Measurements from ENCODE around the gene LRCH1. TPM values are rescaled to one million over a fixed set of nuclear protein-coding genes. Genes with fewer than 3 reads are reported as not detected.

The LRCH1 gene
- total and polyA plus RNA-seq, 4 donors: 13.4 to 19.0 (median 14.6) TPM

DNA sequence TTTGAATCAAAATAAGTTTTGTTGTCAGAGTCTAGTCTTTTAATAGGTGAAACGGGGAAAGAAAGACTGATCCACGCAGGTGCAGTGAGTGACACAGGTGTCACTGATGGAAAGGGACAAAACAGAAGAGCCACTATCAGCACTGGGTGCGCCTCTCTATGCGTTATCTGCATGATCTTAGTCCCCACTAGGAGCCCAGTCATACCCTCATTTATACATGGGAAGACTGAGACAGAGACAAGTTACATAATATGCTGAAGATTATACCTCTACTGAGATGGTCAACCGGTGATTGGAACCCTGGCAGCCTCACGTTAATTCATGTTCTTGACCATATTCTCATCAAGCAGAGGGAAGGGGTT lies 3.4 kb downstream of the LRCH1 start:
- H3K9me3 ChIP-seq (ENCODE audit: control insufficient read depth, insufficient read depth, low read length): no peaks in the 10 kb centered on the region
- no peak overlapping the region for H3K4me3 ChIP-seq (ENCODE audit: low read depth, low read length)
- no peak for DNase-seq (ENCODE audit: low read depth in 4 of 6, low spot score in 6 of 6)
- peaks cover 19% of the 10 kb centered on the region for H3K4me1 ChIP-seq (ENCODE audit: control insufficient read depth, insufficient read depth, low read length)
- no peaks in the 10 kb centered on the region for H3K27me3 ChIP-seq (ENCODE audit: control insufficient read depth, insufficient read depth, low read length)
- no peaks in the 10 kb centered on the region for H3K36me3 ChIP-seq (ENCODE audit: control insufficient read depth, insufficient read depth, low read length)
- WGBS (ENCODE audit: insufficient coverage): 85% methylated on average over 2 of the region's 6 CpGs
- H3K27ac ChIP-seq (ENCODE audit: low read depth, low read length): no peak overlapping the region

DNA sequence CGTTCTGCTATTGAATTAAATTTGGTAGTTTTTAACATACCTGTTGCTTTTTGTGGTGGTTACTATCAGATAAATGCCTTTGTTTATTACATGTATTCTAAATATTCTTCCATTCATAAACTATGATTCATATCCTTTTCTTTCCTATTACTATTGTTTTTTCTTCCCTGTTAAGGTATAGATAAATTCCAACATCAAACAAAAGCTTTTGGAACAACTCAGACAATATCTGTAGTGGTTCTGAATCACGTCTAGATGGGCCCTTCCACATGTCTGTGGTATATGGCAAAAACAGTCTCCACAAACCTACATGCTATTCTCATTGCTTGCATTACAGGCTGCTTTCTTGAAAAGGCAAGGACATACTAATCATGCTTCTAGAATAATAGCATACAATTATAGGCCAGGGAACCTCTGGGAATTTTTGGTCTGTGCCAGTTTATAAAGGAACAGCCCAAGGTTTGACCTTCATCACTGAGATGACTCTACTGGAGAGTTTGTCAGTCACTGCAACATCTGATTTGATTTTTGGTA lies 6.4 kb downstream of the LRCH1 start:
- WGBS (ENCODE audit: insufficient coverage): no CpG with 5 or more reads among the region's 2 CpGs
- Histone ChIP-seq H3K4me3 (ENCODE audit: low read depth, low read length) (no peak overlapping the region), H3K27ac (ENCODE audit: low read depth, low read length) (no peak overlapping the region), H3K9me3 (ENCODE audit: control insufficient read depth, insufficient read depth, low read length) (no peaks in the 10 kb centered on the region), H3K27me3 (ENCODE audit: control insufficient read depth, insufficient read depth, low read length) (no peaks in the 10 kb centered on the region), H3K4me1 (ENCODE audit: control insufficient read depth, insufficient read depth, low read length) (peaks cover 5% of the 10 kb centered on the region), H3K36me3 (ENCODE audit: control insufficient read depth, insufficient read depth, low read length) (no peaks in the 10 kb centered on the region)
- DNase-seq (ENCODE audit: low read depth in 4 of 6, low spot score in 6 of 6): no peak

GRCh38 chr13:46560778-46561177 lies 7.8 kb downstream of the LRCH1 start:
- H3K27ac ChIP-seq (ENCODE audit: low read depth, low read length): no peak overlapping the region
- no peaks in the 10 kb centered on the region for H3K36me3 ChIP-seq (ENCODE audit: control insufficient read depth, insufficient read depth, low read length)
- DNase-seq (ENCODE audit: low read depth in 4 of 6, low spot score in 6 of 6): no peak
- no peak overlapping the region for H3K4me3 ChIP-seq (ENCODE audit: low read depth, low read length)
- no peaks in the 10 kb centered on the region for H3K9me3 ChIP-seq (ENCODE audit: control insufficient read depth, insufficient read depth, low read length)
- H3K4me1 ChIP-seq (ENCODE audit: control insufficient read depth, insufficient read depth, low read length): peaks cover under 1% of the 10 kb centered on the region
- H3K27me3 ChIP-seq (ENCODE audit: control insufficient read depth, insufficient read depth, low read length): no peaks in the 10 kb centered on the region

DNA sequence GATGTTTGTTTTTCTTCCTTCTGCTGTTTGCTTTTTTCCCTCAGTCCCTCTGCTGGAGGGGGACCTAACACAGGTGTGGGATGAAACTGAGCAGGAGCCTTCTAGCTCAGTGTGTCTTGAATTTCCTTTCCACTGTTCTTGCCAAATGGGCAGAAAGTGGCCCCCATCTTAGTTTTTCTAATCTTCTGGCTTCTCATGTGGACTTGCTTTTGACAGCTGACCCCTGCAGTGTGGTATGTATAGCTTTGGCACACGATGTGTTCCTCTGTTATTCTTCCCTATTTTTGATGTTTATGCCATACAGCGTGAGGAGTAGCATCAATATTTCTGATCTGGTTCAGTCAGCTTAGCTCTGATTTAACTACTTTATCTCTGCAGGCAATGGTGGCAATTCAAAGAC lies 8.3 kb downstream of the LRCH1 start:
- DNase-seq (ENCODE audit: low read depth in 4 of 6, low spot score in 6 of 6): no peak
- Histone ChIP-seq H3K27me3 (ENCODE audit: control insufficient read depth, insufficient read depth, low read length) (no peaks in the 10 kb centered on the region), H3K4me3 (ENCODE audit: low read depth, low read length) (no peak overlapping the region), H3K36me3 (ENCODE audit: control insufficient read depth, insufficient read depth, low read length) (no peaks in the 10 kb centered on the region), H3K27ac (ENCODE audit: low read depth, low read length) (no peak overlapping the region), H3K4me1 (ENCODE audit: control insufficient read depth, insufficient read depth, low read length) (peaks cover 3% of the 10 kb centered on the region), H3K9me3 (ENCODE audit: control insufficient read depth, insufficient read depth, low read length) (no peaks in the 10 kb centered on the region)
- no CpG with 5 or more reads among the region's 2 CpGs for WGBS (ENCODE audit: insufficient coverage)

- 80% methylated on average over 1 of the region's 1 CpG for WGBS (ENCODE audit: insufficient coverage)
- no peak for DNase-seq (ENCODE audit: low read depth in 4 of 6, low spot score in 6 of 6)
- Histone ChIP-seq H3K4me3 (ENCODE audit: low read depth, low read length) (no peak overlapping the region), H3K27ac (ENCODE audit: low read depth, low read length) (no peak overlapping the region), H3K4me1 (ENCODE audit: control insufficient read depth, insufficient read depth, low read length) (peaks cover 3% of the 10 kb centered on the region), H3K9me3 (ENCODE audit: control insufficient read depth, insufficient read depth, low read length) (no peaks in the 10 kb centered on the region), H3K36me3 (ENCODE audit: control insufficient read depth, insufficient read depth, low read length) (no peaks in the 10 kb centered on the region), H3K27me3 (ENCODE audit: control insufficient read depth, insufficient read depth, low read length) (no peaks in the 10 kb centered on the region)
These were observed 8.7 kb downstream of the LRCH1 start for GRCh38 chr13:46561691-46562090.

DNA sequence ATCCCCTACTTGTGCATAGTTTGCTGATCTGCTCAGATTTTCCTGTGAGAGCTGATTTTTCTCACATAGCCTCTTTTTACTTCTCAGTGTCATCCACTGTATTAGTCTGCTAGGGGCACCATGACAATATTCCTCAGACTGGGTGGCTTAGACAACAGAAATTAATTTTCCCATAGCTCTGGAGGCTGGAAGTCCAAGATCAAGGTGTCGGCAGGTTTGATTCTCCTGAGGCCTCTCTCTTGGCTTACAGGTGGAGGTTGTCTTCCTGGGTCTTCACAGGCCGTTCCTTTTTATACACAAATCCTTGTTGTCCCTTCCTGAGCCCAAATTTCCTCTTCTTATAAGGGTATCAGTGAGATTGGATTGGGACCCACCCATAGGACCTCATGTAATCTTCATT lies 9.2 kb downstream of the LRCH1 start:
- H3K27me3 ChIP-seq (ENCODE audit: control insufficient read depth, insufficient read depth, low read length): no peaks in the 10 kb centered on the region
- no peak overlapping the region for H3K27ac ChIP-seq (ENCODE audit: low read depth, low read length)
- peaks cover 3% of the 10 kb centered on the region for H3K4me1 ChIP-seq (ENCODE audit: control insufficient read depth, insufficient read depth, low read length)
- H3K4me3 ChIP-seq (ENCODE audit: low read depth, low read length): no peak overlapping the region
- no peak for DNase-seq (ENCODE audit: low read depth in 4 of 6, low spot score in 6 of 6)
- WGBS (ENCODE audit: insufficient coverage): 100% methylated on average over 1 of the region's 2 CpGs
- H3K9me3 ChIP-seq (ENCODE audit: control insufficient read depth, insufficient read depth, low read length): no peaks in the 10 kb centered on the region
- H3K36me3 ChIP-seq (ENCODE audit: control insufficient read depth, insufficient read depth, low read length): no peaks in the 10 kb centered on the region

DNA sequence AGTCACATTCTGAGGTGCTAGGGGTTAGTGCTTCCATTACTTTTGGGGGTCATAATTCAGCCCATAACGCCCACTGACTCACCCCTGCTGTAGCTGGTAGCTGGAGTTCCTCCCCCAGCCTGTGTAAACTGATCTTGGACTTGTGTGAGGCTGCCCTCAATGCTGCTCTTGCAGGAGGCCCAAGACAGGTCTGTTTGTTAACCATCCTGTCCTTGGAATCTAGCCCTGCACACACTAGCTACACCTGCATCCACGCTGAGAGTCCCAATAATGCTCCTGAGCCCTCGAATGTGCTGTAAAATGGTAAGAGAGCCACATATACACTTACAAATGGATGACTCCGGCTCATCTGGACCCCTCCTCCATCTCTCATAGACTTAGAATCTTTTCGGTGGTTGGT lies 9.6 kb downstream of the LRCH1 start:
- no peak overlapping the region for H3K27ac ChIP-seq (ENCODE audit: low read depth, low read length)
- H3K4me1 ChIP-seq (ENCODE audit: control insufficient read depth, insufficient read depth, low read length): peaks cover 3% of the 10 kb centered on the region
- H3K9me3 ChIP-seq (ENCODE audit: control insufficient read depth, insufficient read depth, low read length): no peaks in the 10 kb centered on the region

DNA sequence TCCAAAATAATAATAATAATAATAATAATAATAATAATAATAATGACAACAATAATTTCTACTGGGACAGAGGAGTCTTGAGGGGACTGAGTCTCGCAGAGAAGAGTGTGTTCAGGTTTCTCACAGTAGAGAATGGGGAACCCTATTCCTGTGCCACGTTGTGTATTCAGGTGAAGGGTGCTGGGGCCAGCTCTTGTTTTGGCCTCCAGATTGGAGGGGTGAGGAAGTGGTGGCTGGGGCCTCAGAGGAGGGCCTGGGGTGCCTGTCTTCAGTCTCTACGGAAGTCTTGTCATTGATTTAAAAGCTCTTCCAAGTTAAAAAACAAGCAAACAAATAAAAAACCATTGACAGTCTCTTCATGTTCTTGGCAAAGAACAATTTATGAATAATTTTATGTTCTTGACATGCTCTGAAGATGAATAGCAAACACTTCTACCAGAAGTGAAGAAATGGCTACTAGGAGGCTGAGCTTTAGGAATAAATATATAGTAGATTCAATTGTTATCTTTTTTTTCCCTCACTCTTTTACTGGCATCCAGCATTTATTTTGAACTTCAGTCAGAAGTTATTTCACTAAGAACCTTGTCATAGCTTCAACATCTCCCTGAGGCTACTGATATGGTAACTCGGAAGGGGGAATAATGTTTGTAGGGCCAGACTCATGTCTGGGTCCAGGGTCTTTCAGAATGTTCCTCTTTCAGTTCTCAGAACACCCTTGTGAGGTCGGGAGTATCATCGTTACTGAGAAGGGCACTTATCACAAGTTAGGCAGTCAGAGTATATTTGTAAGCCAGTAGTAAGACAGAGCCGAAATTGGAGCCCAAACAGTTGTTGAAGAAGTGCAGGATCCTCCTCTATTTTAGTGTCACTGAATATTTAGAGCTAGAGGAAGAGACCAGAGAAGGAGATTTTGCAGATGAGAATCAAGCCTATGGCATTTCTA lies 13.1 kb downstream of the LRCH1 start:
- H3K9me3 ChIP-seq (ENCODE audit: control insufficient read depth, insufficient read depth, low read length): no peaks in the 10 kb centered on the region
- 76% methylated on average over 5 of the region's 7 CpGs for WGBS (ENCODE audit: insufficient coverage)
- no peaks in the 10 kb centered on the region for H3K27me3 ChIP-seq (ENCODE audit: control insufficient read depth, insufficient read depth, low read length)
- H3K27ac ChIP-seq (ENCODE audit: low read depth, low read length): no peak overlapping the region
- peaks cover 7% of the 10 kb centered on the region for H3K4me1 ChIP-seq (ENCODE audit: control insufficient read depth, insufficient read depth, low read length)
- DNase-seq (ENCODE audit: low read depth in 4 of 6, low spot score in 6 of 6): no peak
- H3K4me3 ChIP-seq (ENCODE audit: low read depth, low read length): no peak overlapping the region
- no peaks in the 10 kb centered on the region for H3K36me3 ChIP-seq (ENCODE audit: control insufficient read depth, insufficient read depth, low read length)

More for the DNA sequence above, 9.6 kb downstream of the LRCH1 start:
- Histone ChIP-seq H3K36me3 (ENCODE audit: control insufficient read depth, insufficient read depth, low read length) (no peaks in the 10 kb centered on the region), H3K4me3 (ENCODE audit: low read depth, low read length) (no peak overlapping the region), H3K27me3 (ENCODE audit: control insufficient read depth, insufficient read depth, low read length) (no peaks in the 10 kb centered on the region)
- WGBS (ENCODE audit: insufficient coverage): 97% methylated on average over 3 of the region's 5 CpGs
- DNase-seq (ENCODE audit: low read depth in 4 of 6, low spot score in 6 of 6): no peak

GRCh38 chr13:46567671-46568070 lies 14.7 kb downstream of the LRCH1 start:
- H3K4me3 ChIP-seq (ENCODE audit: low read depth, low read length): no peak overlapping the region
- H3K27me3 ChIP-seq (ENCODE audit: control insufficient read depth, insufficient read depth, low read length): no peaks in the 10 kb centered on the region
- H3K27ac ChIP-seq (ENCODE audit: low read depth, low read length): no peak overlapping the region
- no peak for DNase-seq (ENCODE audit: low read depth in 4 of 6, low spot score in 6 of 6)
- no CpG with 5 or more reads among the region's 2 CpGs for WGBS (ENCODE audit: insufficient coverage)
- no peaks in the 10 kb centered on the region for H3K36me3 ChIP-seq (ENCODE audit: control insufficient read depth, insufficient read depth, low read length)
- peaks cover 12% of the 10 kb centered on the region for H3K4me1 ChIP-seq (ENCODE audit: control insufficient read depth, insufficient read depth, low read length)
- no peaks in the 10 kb centered on the region for H3K9me3 ChIP-seq (ENCODE audit: control insufficient read depth, insufficient read depth, low read length)

DNA sequence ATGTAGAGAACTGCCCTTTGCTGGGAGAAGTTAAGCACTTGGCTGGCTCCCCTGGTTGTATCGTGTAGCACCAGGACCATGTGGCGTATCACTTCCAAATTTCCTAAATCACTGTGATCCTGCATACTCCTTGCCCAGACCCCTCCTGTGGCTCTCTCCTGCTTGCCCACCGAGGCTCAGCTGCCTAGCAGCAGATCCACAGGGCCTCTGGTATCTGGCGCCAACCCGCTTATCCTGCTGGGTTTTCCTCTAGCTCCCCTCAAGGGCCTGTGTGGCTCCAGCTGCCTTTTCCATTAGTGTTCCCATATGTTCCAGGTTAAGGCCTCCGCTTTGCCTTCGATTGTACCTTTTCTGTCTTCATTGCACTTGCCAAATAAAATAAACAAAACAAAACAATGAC lies 16.5 kb downstream of the LRCH1 start:
- DNase-seq (ENCODE audit: low read depth in 4 of 6, low spot score in 6 of 6): no peak
- no peaks in the 10 kb centered on the region for H3K9me3 ChIP-seq (ENCODE audit: control insufficient read depth, insufficient read depth, low read length)
- no peaks in the 10 kb centered on the region for H3K36me3 ChIP-seq (ENCODE audit: control insufficient read depth, insufficient read depth, low read length)
- no peak overlapping the region for H3K27ac ChIP-seq (ENCODE audit: low read depth, low read length)
- no peak overlapping the region for H3K4me3 ChIP-seq (ENCODE audit: low read depth, low read length)
- 83% methylated on average over 6 of the region's 7 CpGs for whole genome bisulfite sequencing (ENCODE audit: insufficient coverage)
- peaks cover 12% of the 10 kb centered on the region for H3K4me1 ChIP-seq (ENCODE audit: control insufficient read depth, insufficient read depth, low read length)
- no peaks in the 10 kb centered on the region for H3K27me3 ChIP-seq (ENCODE audit: control insufficient read depth, insufficient read depth, low read length)

Data from spinal cord (tissue), 10 donors.